ENCODE measurements around the gene SCN1A.

SCN1A gene

GRCh38 chr2:165953306-165953654, 174.5 kb downstream of the SCN1A start:
- no peaks in the 10 kb centered on the region for H3K27me3 ChIP-seq

DNA sequence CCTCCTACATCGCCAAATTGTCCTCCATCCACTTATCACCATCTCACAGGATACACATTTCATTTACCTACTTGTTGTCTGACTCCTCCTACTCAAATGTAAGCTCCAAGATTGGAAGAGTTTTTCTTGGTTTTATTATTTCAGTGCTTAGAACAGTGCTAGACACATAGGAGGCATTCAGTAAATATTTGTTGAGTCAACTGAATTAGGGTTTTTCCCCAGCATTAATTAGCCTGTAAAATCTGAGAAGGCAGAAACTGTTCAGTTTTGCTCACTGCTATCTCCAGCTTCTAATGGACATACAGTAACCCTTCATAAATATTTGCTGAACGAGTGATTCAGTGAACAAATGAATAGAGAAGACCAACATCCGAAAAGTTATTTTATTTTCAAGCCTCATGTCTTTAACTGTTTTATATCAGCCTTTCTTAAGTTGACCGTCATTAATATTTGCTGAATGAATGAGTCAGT, 175.0 kb downstream of the SCN1A start:
- Histone ChIP-seq H3K9ac (peak overlapping the region; percentile 81 to 94 (median 87)), H3K4me3 (peak overlapping the region; percentile 70 to 87 (median 80)), H3K36me3 (peaks cover 10 to 34% (median 17%) of the 10 kb centered on the region in 11 experiments; a peak in 21 of 22 replicates), H3K4me2 (peak overlapping the region; percentile 69 to 89 (median 83)), H4K20me1 (peaks cover 0 to 27% (median 6%) of the 10 kb centered on the region in 11 experiments; a peak in 6 of 22 replicates), H3K9me3 (replicated peaks in 1 of 11) (peaks cover 7 to 18% (median 13%) of the 10 kb centered on the region in 11 experiments; a peak in 20 of 22 replicates), H3K4me1 (peaks cover 15 to 30% (median 26%) of the 10 kb centered on the region in 10 experiments), H3K27me3 (no peaks in the 10 kb centered on the region), H3K27ac (peak overlapping the region in 10 of 11 experiments; percentile 71 to 83 (median 82); a peak in 20 of 22 replicates)
- TF ChIP-seq Cebpa-rat (IDR thresholded peaks at IDR 0.05), result no peak

More at GRCh38 chr2:165953306-165953654, 174.5 kb downstream of the SCN1A start:
- peaks cover 7 to 18% (median 13%) of the 10 kb centered on the region in 11 experiments; a peak in 20 of 22 replicates for H3K9me3 ChIP-seq (replicated peaks in 1 of 11)
- peak overlapping the region; percentile 69 to 89 (median 83) for H3K4me2 ChIP-seq
- H3K4me1 ChIP-seq, result peaks cover 15 to 30% (median 26%) of the 10 kb centered on the region in 10 experiments
- H3K36me3 ChIP-seq, result peaks cover 5 to 29% (median 12%) of the 10 kb centered on the region in 11 experiments; a peak in 19 of 22 replicates
- H3K27ac ChIP-seq, result peak overlapping the region; percentile 57 to 83 (median 81); a peak in 21 of 22 replicates
- peak overlapping the region; percentile 70 to 87 (median 80) for H3K4me3 ChIP-seq
- TF ChIP-seq Cebpa-rat (IDR thresholded peaks at IDR 0.05), result no peak
- H3K9ac ChIP-seq, result peak overlapping the region; percentile 81 to 94 (median 87)
- peaks cover 0 to 27% (median 6%) of the 10 kb centered on the region in 11 experiments; a peak in 6 of 22 replicates for H4K20me1 ChIP-seq

- Histone ChIP-seq H3K9ac (peak overlapping the region in 2 of 11 experiments; percentile 88 to 94; a peak in 1 of 22 replicates), H4K20me1 (peaks cover 0 to 27% (median 6%) of the 10 kb centered on the region in 11 experiments; a peak in 6 of 22 replicates), H3K4me3 (peak overlapping the region in 7 of 10 experiments; percentile 70 to 87 (median 80); a peak in 9 of 20 replicates), H3K9me3 (replicated peaks in 1 of 11) (peaks cover 3 to 13% (median 8%) of the 10 kb centered on the region in 11 experiments; a peak in 20 of 22 replicates), H3K27me3 (no peaks in the 10 kb centered on the region), H3K4me1 (peaks cover 15 to 30% (median 26%) of the 10 kb centered on the region in 10 experiments), H3K4me2 (peak overlapping the region; percentile 69 to 89 (median 83); a peak in 21 of 22 replicates), H3K36me3 (peaks cover 17 to 41% (median 23%) of the 10 kb centered on the region in 11 experiments; a peak in 21 of 22 replicates), H3K27ac (no peak overlapping the region)
- no peak for TF ChIP-seq Cebpa-rat (IDR thresholded peaks at IDR 0.05)
Observed at GRCh38 chr2:165952085-165952484, 175.7 kb downstream of the SCN1A start.

GRCh38 chr2:165950438-165950837, 177.4 kb downstream of the SCN1A start:
- Histone ChIP-seq H3K36me3 (peaks cover 23 to 58% (median 35%) of the 10 kb centered on the region in 11 experiments), H3K27ac (no peak overlapping the region), H3K4me2 (peak overlapping the region in 4 of 11 experiments; percentile 3 to 82 (median 13); a peak in 2 of 22 replicates), H3K27me3 (no peaks in the 10 kb centered on the region), H3K4me1 (peaks cover 15 to 30% (median 26%) of the 10 kb centered on the region in 10 experiments), H3K9ac (no peak overlapping the region), H3K9me3 (replicated peaks in 1 of 11) (no peaks in the 10 kb centered on the region), H3K4me3 (no peak overlapping the region), H4K20me1 (peaks cover 0 to 27% (median 6%) of the 10 kb centered on the region in 11 experiments; a peak in 6 of 22 replicates)
- no peak for TF ChIP-seq Cebpa-rat (IDR thresholded peaks at IDR 0.05)

DNA sequence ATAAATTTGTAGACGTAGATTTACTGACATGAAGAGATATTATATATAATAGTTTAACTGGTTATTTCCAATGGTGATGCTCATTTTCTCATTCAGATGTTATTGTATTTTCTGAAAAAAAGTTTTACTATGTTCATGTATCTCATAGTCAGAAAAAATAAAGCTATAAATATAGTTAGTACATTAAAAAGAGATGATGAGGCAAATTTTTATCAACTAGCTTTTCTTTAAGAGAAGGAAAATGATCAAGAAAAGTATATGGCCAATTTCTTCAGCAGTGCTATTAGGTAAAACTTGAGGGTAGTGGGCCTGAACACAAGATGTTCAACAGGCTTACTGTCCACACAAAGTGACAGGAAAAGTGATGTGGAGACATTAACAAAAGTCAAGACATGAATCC, 186.0 kb downstream of the SCN1A start:
- no peak overlapping the region for H3K27ac ChIP-seq
- H3K36me3 ChIP-seq, result peaks cover 71 to 94% (median 88%) of the 10 kb centered on the region in 11 experiments
- no peak for TF ChIP-seq Cebpa-rat (IDR thresholded peaks at IDR 0.05)

GRCh38 chr2:165938237-165938636, 189.6 kb downstream of the SCN1A start:
- Histone ChIP-seq H3K4me3 (no peak overlapping the region), H3K4me1 (no peaks in the 10 kb centered on the region), H3K9ac (no peak overlapping the region), H3K27me3 (no peaks in the 10 kb centered on the region), H3K4me2 (no peak overlapping the region), H3K9me3 (replicated peaks in 1 of 11) (no peaks in the 10 kb centered on the region), H3K27ac (no peak overlapping the region), H3K36me3 (peaks cover 61 to 92% (median 83%) of the 10 kb centered on the region in 11 experiments), H4K20me1 (no peaks in the 10 kb centered on the region; a peak in 1 of 22 replicates)
- TF ChIP-seq Cebpa-rat (IDR thresholded peaks at IDR 0.05), result no peak

More for the DNA sequence above, 186.0 kb downstream of the SCN1A start:
- Histone ChIP-seq H3K9me3 (replicated peaks in 1 of 11) (no peaks in the 10 kb centered on the region), H3K4me2 (no peak overlapping the region), H4K20me1 (no peaks in the 10 kb centered on the region; a peak in 1 of 22 replicates), H3K4me3 (no peak overlapping the region), H3K9ac (no peak overlapping the region), H3K4me1 (no peaks in the 10 kb centered on the region), H3K27me3 (no peaks in the 10 kb centered on the region)

Measured in BLaER1 treated with 17β-estradiol and CSF1 and Interleukin-3, amounts not matched to agents 10 nM and 100 nM (cell line).